HG03571 (cell line): Measurements from ENCODE around the gene NADK2.
"Not testable (repeated sequence)": the region's sequence is repeated elsewhere in the genome, so short reads cannot be mapped to it uniquely, and the experiment has no call there.

Source experiments
- ATAC-seq: cut with Tn5 transposase; IDR thresholded peaks from one replicate; pipeline ENCODE4 v1.9.1; 2021; ENCODE audit not compliant: unreplicated experiment

Gene NADK2, protein sequence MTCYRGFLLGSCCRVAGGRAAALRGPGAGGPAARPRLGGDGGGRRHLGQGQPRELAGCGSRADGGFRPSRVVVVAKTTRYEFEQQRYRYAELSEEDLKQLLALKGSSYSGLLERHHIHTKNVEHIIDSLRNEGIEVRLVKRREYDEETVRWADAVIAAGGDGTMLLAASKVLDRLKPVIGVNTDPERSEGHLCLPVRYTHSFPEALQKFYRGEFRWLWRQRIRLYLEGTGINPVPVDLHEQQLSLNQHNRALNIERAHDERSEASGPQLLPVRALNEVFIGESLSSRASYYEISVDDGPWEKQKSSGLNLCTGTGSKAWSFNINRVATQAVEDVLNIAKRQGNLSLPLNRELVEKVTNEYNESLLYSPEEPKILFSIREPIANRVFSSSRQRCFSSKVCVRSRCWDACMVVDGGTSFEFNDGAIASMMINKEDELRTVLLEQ

GRCh38 chr5:36241631-36242533 lies at the start of gene NADK2:
TSS of gene NADK2 (minus strand) at chr5:36241925. CDS start at chr5:36241798, 127 bp downstream.
- peak; percentile 92 for ATAC-seq

DNA sequence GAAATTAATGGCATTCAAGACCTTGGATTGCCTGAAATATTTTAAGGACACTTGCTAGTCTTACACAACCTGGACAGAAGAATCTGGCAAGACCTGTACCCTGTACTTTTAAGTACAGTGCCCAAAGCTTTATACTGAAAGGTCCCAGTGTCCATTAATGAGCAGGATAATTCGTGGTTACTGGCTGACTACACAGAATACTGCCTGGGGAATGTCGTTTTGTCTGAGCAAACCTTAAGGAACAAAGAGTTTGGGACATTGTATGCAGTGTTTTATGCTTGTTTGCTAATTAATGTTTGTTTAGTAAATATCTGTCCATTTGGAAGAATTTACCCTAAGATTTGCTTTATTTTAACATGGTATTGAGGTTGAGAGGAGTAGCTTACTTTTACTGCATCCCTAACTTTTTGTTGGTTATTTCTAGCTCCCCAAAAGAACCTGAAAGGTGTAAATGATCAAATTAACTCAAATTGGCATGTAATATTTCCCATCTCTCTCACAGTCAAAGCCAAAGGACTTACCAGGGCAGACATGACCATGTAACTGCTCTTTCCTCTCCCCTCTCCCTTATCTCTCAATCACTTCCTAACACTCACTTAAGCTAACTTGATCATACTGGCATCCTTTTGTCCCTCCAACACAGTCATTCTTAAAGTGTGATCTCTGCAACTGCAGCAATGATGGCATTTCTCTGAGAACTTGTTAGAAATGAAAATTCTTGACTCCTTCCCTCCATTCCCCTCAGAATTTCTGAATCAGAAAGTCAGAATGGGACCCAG lies 44.3 kb upstream of the NADK2 start:
- no peak for ATAC-seq

DNA sequence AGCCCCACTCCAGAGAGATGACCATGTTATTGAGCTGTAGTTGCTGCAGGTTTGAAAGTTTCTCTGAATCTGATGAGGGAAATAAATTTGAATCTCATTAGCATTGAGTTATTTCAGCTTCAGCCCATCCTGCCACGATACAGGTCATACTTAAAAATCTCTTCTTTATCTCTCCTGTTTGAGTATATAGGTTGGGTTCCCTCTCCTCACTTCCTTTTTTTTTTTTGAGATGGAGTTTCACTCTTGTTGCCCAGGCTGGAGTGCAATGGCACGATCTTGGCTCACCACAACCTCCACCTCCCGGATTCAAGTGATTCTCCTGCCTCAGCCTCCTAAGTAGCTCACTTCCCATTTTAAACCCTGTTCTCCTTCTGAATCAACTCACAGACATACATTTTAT lies 42.0 kb upstream of the NADK2 start:
- not testable (repeated sequence) for ATAC-seq

DNA sequence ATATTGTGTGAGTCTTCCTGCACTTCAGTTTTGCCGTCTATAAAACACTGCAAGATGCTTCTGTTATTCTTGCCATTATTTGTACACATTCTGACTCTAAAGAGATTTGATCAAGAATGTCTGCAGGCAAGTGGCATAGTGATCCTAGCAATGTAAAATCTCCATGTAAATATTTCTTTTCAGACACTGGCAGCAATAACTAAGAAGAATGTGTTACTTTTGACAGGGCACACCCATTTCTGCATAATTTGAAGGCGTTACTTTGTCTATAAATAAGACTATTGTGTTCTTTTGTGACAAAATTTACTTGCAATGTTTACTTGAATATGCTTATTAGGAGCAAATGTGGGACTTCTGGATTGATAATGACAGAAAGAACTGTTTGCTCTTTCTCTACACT lies 39.9 kb upstream of the NADK2 start:
- ATAC-seq: no peak

DNA sequence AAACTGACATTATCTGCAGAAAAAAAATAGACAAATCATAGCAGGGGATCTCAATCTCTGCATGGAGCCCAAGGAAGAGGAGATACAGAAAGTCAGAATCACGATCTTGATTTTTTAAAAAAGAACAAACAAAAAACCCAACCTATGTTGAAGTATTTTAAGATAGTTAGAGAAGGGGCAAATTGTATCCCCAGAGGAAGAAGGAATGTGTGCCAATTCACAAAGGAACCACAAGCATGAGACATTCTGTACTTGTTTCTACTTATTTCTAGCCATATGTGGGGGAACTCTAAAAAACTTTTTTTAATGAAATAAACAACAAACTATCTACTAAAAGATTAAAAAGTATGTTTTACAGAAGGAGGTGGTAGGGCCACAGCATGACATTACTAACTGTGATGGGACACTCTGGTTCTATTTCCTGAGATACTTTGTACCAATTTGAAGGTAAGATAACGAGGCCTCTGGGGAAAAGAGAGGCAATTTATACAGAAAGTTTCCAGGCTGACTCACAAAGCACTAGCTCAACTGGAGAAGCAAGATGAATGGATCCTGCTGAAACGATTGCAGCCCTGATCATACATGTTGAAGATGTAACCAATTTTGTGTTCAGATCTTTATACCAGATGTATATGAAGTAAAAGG lies 37.5 kb upstream of the NADK2 start:
- ATAC-seq: no peak

DNA sequence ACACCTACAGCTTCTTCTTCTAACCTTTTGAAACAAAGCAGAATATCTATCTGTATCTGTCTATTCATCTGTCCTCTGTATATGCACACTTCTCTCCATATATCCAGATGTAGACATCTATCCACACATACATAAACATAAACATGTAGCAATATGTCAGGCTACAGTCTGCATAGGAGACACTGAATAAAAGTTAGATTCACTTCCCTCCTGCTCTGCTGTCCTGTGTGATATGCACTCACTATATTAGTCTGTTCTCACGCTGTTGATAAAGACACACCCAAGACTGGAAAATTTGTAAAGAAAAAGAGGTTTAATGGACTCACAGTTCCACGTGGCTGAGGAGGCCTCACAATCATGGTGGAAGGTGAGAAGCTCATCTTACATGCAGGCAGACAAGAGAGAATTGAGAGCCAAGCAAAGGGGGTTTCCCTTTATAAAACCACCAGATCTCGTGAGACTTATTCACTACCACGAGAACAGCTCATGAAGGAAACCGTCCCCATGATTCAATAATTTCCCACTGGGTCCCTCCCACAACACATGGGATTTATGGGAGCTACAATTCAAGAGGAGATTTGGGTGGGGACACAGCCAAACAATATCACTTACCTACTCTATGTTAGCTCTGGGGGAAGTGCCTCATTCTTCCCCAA lies 35.9 kb upstream of the NADK2 start:
- no peak for ATAC-seq

GRCh38 chr5:36276864-36277263 lies 35.1 kb upstream of the NADK2 start:
- ATAC-seq: no peak

DNA sequence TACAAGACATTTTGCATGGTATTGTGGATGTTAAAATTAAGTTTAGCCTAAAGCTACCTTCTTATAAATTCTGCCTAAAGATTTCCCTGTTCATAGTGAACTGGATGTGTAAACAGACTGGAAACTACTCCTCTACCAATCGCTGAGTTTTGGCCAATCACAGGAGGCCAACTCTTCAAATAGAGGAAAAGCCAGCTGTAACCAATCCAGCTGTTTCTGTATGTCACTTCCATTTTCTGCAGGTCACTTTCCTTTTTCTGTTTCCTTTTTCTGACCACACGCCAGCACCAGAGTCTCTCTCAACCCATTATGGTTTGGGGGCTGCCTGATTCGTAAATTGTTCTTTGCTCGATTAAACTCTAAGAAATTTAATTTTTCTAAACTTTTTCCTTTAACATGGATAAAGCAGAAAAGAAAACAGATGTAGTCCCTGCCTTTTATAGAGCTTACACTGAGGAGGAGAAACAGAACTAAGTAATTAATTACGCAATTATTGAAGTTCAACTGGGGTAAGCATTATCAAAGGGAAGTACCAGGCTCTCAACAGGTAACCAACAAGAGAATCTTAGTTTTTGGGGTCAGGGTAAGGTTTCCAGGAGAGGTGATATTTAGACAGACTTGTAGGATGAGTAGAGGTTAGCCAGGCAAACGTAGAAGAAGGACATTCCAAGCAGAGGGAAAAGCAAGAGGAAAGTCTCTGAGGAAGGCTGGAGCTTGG lies 32.2 kb upstream of the NADK2 start:
- no peak for ATAC-seq

- no peak for ATAC-seq
These were observed 30.5 kb upstream of the NADK2 start for GRCh38 chr5:36272136-36272690.

GRCh38 chr5:36270876-36271575 lies 29.3 kb upstream of the NADK2 start:
- no peak for ATAC-seq

DNA sequence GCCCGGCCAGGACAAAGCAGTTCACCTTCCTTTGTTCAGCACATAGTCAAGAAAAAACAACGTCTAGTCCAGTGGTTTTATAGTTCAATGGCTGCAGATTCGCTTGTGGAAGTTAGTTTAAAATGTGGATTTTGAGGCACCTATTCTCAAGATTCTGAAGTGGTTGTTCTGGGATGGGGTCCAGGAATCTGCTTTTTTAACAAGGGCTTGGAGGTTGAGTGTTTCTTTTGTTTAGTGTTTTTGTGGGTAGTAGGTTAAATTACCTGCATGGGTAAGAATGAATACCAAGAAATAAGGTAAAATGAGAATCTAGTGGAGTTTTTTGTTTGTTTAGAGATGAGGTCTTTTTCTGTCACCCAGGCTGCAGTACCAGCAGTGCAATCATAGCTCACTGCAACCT lies 28.4 kb upstream of the NADK2 start:
- ATAC-seq: no peak

GRCh38 chr5:36269478-36269877 lies 27.8 kb upstream of the NADK2 start:
- ATAC-seq: no peak

DNA sequence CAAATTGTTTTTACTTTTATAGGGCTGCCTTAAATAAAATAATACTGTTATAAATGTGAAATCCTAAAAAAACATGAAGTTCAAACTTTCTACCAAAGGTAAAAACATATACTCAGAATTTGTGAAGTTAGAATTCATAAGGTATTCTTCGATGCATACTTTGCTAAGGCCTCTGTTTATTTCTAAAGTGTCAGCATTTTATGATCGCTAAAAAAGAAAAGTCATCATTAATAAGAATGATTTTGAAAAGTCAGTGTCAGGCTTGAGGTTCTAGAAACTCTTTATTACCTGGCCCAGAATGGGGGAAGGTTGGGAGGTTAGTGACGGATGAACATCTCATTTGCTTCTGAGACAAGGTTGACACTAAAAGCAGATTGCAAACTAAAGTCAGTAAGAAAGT lies 26.2 kb upstream of the NADK2 start:
- no peak for ATAC-seq

DNA sequence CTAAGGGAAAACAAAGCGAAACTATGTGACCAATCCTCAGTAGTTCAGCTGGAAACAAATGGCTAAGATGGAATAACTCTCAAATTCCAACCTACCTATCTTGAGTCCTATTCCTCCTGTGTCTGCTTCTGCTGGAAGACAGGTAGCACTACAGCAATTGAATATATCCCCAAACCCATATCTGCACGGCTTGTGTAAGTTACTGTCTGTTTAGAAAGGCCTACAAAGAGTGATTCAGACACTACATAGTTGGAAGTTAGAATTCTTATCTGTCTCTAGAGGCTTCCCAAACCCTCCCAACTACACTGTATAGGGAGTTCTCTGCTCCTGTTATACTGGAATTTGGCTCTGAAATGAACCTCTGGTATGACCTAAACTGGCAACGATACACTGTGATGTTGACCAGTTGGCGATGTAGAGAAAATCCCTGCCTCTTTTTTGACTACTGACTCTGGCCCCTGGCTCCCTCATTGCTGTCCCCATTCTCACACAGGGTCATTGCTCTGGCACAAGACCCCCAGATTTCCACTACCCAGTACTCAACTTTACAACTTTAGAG lies 22.6 kb upstream of the NADK2 start:
- no peak for ATAC-seq

GRCh38 chr5:36261186-36261585 lies 19.5 kb upstream of the NADK2 start:
- ATAC-seq: no peak

DNA sequence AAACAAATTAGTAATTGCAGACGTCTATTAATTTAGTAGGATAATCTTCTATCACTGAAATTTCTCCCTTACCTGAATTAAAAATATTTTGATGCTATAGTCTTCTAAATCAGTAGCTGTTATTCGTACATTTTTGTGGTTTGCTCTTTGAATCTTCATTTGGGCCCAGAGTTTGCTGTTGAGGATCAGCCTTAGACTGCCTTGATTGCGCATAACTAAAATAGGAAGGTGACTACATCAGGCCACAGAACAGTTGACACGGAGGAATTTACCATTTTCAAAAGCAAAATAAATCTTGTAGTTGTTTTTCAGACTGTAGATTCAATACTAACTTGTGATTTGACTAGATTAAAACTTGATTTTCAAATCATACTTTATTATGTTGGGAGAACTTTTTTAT lies 11.8 kb upstream of the NADK2 start:
- no peak for ATAC-seq

- no peak for ATAC-seq
These were observed 11.1 kb upstream of the NADK2 start for GRCh38 chr5:36252722-36253365.

DNA sequence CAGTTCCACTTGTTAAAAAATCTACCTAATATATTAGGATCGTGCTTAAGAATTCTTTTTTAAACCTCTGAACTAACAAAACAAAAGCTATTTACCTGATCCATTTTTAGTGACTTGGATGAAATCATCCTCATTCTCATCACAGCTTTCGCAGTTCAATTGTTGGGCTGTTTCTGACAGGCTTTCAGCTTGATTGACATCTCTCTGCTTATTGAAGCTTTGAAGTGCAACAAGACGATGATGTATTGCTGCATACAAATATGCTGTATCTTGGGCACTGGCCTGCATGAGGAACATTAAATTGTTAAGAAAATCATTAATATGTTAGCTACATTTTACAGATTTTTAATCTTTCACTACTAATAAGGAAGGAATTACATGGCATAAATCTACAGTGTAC lies 9.5 kb upstream of the NADK2 start:
- no peak for ATAC-seq
